ENCODE results near the gene NUDT8. TPM values are rescaled to one million over a fixed set of nuclear protein-coding genes. Genes with fewer than 3 reads are reported as not detected.
"Not testable (repeated sequence)": the region's sequence is repeated elsewhere in the genome, so short reads cannot be mapped to it uniquely, and the experiment has no call there.

NUDT8 gene
- total and polyA plus RNA-seq, 9 of the 15 experiments (the other 6 are each of a cell fraction or from before 2014, with no cell fraction given): 0.23 to 27.8 (median 5.0) TPM

DNA sequence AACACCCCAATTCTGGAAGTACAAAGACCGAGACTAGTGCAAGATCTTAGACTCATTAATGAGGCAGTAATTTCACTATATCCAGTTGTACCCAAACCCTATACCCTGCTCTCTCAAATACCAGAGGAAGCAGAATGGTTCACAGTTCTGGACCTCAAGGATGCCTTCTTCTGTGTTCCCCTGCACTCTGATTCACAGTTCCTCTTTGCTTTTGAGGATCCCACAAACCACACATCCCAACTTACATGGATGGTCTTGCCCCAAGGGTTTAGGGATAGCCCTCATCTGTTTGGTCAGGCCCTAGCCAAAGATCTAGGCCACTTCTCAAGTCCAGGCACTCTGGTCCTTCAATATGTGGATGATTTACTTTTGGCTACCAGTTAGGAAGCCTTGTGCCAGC, 5.9 kb downstream of the NUDT8 start:
- CTCF ChIA-PET (ENCODE audit: low intra/inter-chr PET ratio); intact Hi-C loops (cut with micrococcal nuclease); in situ Hi-C loops (cut with MboI); FAIRE-seq; H3K4me3 ChIP-seq; H3K9me3 ChIP-seq (replicated peaks; ENCODE audit: control insufficient read depth, insufficient read depth, low read depth, low read length); BruUV-seq (replicated peaks); H3K4me2 ChIP-seq (ENCODE audit: insufficient read depth, low read length); H4K20me1 ChIP-seq (replicated peaks; ENCODE audit: control insufficient read depth, insufficient read depth, low read length); H2AFZ ChIP-seq (ENCODE audit: low read depth, low read length); H3K27ac ChIP-seq (ENCODE audit: extremely low read depth, low read depth, low read length); H3K9me1 ChIP-seq (ENCODE audit: control insufficient read depth, insufficient read depth, low read length); H3K9ac ChIP-seq (ENCODE audit: insufficient read depth in 1 of 2, low read depth in 2 of 2, low read length in 2 of 2); ATAC-seq; DNase-seq (ENCODE audit: extremely low read depth in 1 of 4, low spot score in 3 of 4); POLR2A ChIA-PET; H3K27me3 ChIP-seq (ENCODE audit: control insufficient read depth in 2 of 2, insufficient read depth in 2 of 2, low read length in 2 of 2): not testable (repeated sequence)
- 37% methylated on average over 1 of the region's 1 CpG for WGBS (ENCODE audit: insufficient coverage, low coverage, missing lambda C conversion rate)
- TF ChIP-seq SUPT5H (IDR thresholded peaks at IDR 0.05): peak; percentile 26; the same call in 1 of the 2 replicates
- peaks cover 0 to 20% of the 10 kb centered on the region in 2 experiments; a peak in 3 of 5 replicates for H3K4me1 ChIP-seq (replicated peaks in 1 of 2; ENCODE audit: control insufficient read depth in 2 of 2, insufficient read depth in 2 of 2, low read length in 2 of 2)
- H3K36me3 ChIP-seq (ENCODE audit: control insufficient read depth, insufficient read depth, low read length): peaks cover 15% of the 10 kb centered on the region; the same call in 1 of the 3 replicates
- H3K79me2 ChIP-seq (ENCODE audit: control insufficient read depth, insufficient read depth, low read length): peaks cover 19% of the 10 kb centered on the region

DNA sequence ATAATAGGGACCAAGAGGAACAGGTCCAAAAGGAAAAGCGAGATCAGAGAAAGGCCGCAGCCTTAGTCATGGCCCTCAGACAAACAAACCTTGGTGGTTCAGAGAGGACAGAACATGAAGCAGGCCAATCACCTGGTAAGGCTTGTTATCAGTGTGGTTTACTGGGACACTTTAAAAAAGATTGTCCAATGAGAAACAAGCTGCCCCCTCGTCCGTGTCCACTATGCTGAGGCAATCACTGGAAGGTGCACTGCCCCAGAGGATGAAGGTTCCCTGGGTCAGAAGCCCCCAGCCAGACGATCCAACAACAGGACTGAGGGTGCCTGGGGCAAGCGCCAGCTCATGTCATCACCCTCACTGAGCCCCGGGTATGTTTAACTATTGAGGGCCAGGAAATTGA, 6.8 kb downstream of the NUDT8 start:
- H3K4me1 ChIP-seq (replicated peaks in 1 of 2; ENCODE audit: control insufficient read depth in 2 of 2, insufficient read depth in 2 of 2, low read length in 2 of 2): peaks cover 0 to 15% of the 10 kb centered on the region in 2 experiments; a peak in 2 of 5 replicates
- H3K27ac ChIP-seq (ENCODE audit: extremely low read depth, low read depth, low read length); H4K20me1 ChIP-seq (replicated peaks; ENCODE audit: control insufficient read depth, insufficient read depth, low read length); H3K27me3 ChIP-seq (ENCODE audit: control insufficient read depth in 2 of 2, insufficient read depth in 2 of 2, low read length in 2 of 2); intact Hi-C loops (cut with micrococcal nuclease); in situ Hi-C loops (cut with MboI); BruUV-seq (replicated peaks); DNase-seq (ENCODE audit: extremely low read depth in 1 of 4, low spot score in 3 of 4); H3K9me1 ChIP-seq (ENCODE audit: control insufficient read depth, insufficient read depth, low read length); ATAC-seq; POLR2A ChIA-PET; H2AFZ ChIP-seq (ENCODE audit: low read depth, low read length); H3K9ac ChIP-seq (ENCODE audit: insufficient read depth in 1 of 2, low read depth in 2 of 2, low read length in 2 of 2); FAIRE-seq; CTCF ChIA-PET (ENCODE audit: low intra/inter-chr PET ratio); H3K9me3 ChIP-seq (replicated peaks; ENCODE audit: control insufficient read depth, insufficient read depth, low read depth, low read length); H3K4me2 ChIP-seq (ENCODE audit: insufficient read depth, low read length); H3K4me3 ChIP-seq: not testable (repeated sequence)
- WGBS (ENCODE audit: insufficient coverage, low coverage, missing lambda C conversion rate): 79% methylated on average over 2 of the region's 7 CpGs
- peaks cover 11% of the 10 kb centered on the region; the same call in 1 of the 3 replicates for H3K36me3 ChIP-seq (ENCODE audit: control insufficient read depth, insufficient read depth, low read length)
- H3K79me2 ChIP-seq (ENCODE audit: control insufficient read depth, insufficient read depth, low read length): peaks cover 19% of the 10 kb centered on the region

DNA sequence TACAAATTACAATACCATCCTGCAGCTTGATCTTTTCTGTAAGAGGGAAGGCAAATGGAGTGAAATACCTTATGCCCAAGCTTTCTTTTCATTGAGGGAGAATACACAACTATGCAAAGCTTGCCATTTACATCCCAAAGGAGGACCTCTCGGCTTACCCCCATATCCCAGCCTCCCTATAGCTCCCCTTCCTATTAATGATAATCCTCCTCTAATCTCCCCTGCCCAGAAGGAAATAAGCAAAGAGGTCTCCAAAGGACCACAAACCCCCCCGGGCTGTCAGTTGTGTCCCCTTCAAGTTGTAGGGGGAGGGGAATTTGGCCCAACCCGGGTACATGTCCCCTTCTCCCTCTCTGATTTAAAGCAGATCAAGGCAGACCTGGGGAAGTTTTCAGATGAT, 7.8 kb downstream of the NUDT8 start:
- DNase-seq (ENCODE audit: extremely low read depth in 1 of 4, low spot score in 3 of 4); H3K4me1 ChIP-seq (replicated peaks in 1 of 2; ENCODE audit: control insufficient read depth in 2 of 2, insufficient read depth in 2 of 2, low read length in 2 of 2); H3K27ac ChIP-seq (ENCODE audit: extremely low read depth, low read depth, low read length); H4K20me1 ChIP-seq (replicated peaks; ENCODE audit: control insufficient read depth, insufficient read depth, low read length); H3K9me1 ChIP-seq (ENCODE audit: control insufficient read depth, insufficient read depth, low read length); FAIRE-seq; H3K9ac ChIP-seq (ENCODE audit: insufficient read depth in 1 of 2, low read depth in 2 of 2, low read length in 2 of 2); CTCF ChIA-PET (ENCODE audit: low intra/inter-chr PET ratio); in situ Hi-C loops (cut with MboI); H3K27me3 ChIP-seq (ENCODE audit: control insufficient read depth in 2 of 2, insufficient read depth in 2 of 2, low read length in 2 of 2); ATAC-seq; H2AFZ ChIP-seq (ENCODE audit: low read depth, low read length); H3K9me3 ChIP-seq (replicated peaks; ENCODE audit: control insufficient read depth, insufficient read depth, low read depth, low read length); H3K36me3 ChIP-seq (ENCODE audit: control insufficient read depth, insufficient read depth, low read length); POLR2A ChIA-PET; BruUV-seq (replicated peaks); intact Hi-C loops (cut with micrococcal nuclease): not testable (repeated sequence)
- H3K4me3 ChIP-seq: peak overlapping the region; percentile 48
- H3K4me2 ChIP-seq (ENCODE audit: insufficient read depth, low read length): peak overlapping the region; percentile 79; the same call in 1 of the 2 replicates
- 24% methylated on average over 3 of the region's 3 CpGs for WGBS (ENCODE audit: insufficient coverage, low coverage, missing lambda C conversion rate)
- peaks cover 19% of the 10 kb centered on the region for H3K79me2 ChIP-seq (ENCODE audit: control insufficient read depth, insufficient read depth, low read length)

Measured in K562 (cell line).